Glutamatergic neuron (in vitro differentiated cells): ENCODE results near the gene SLC6A6. TPM values are rescaled to one million over a fixed set of nuclear protein-coding genes. Genes with fewer than 3 reads are reported as not detected.

Source experiments
- DNase-seq: peaks from one replicate; pipeline ENCODE4 v3.0.0; 2022
- H3K27ac Mint-ChIP-seq: one replicate; pipeline ENCODE4 v1.8.0; 2020; ENCODE audit warnings: mild to moderate bottlenecking, mixed read lengths, inconsistent platforms; ENCODE audit not compliant: unreplicated experiment
- H3K27me3 Mint-ChIP-seq: one replicate; pipeline ENCODE4 v1.8.0; 2020; ENCODE audit warnings: mild to moderate bottlenecking, moderate library complexity, mixed read lengths, inconsistent platforms; ENCODE audit not compliant: unreplicated experiment
- H3K36me3 Mint-ChIP-seq: one replicate; pipeline ENCODE4 v1.8.0; 2020; ENCODE audit warnings: mild to moderate bottlenecking, mixed read lengths, inconsistent platforms; ENCODE audit not compliant: unreplicated experiment
- H3K4me1 Mint-ChIP-seq: one replicate; pipeline ENCODE4 v1.8.0; 2020; ENCODE audit warnings: mild to moderate bottlenecking, low read depth, mixed read lengths, inconsistent platforms; ENCODE audit not compliant: unreplicated experiment
- H3K4me3 Mint-ChIP-seq: one replicate; pipeline ENCODE4 v1.8.0; 2020; ENCODE audit warnings: mild to moderate bottlenecking, mixed read lengths, inconsistent platforms; ENCODE audit not compliant: unreplicated experiment
- H3K9me3 Mint-ChIP-seq: one replicate; pipeline ENCODE4 v1.8.0; 2020; ENCODE audit warnings: mild to moderate bottlenecking, moderate library complexity, mixed read lengths, inconsistent platforms; ENCODE audit not compliant: unreplicated experiment
- CTCF ChIP-seq: fragments of 200-600 bp; sonication (generic); IDR thresholded peaks from one replicate; pipeline ENCODE4 v1.5.0; 2021; ENCODE audit not compliant: partially characterized antibody, unreplicated experiment
- total RNA-seq: library from RNA; stranded (reverse); fragmentation: NEBNext Ultra II Directional; extraction: Animal tissue kit (Norgen Biotek cat#: 25700); gene quantifications from one replicate; pipeline ENCODE4 v1.2.1, GENCODE V29; 2021; ENCODE audit not compliant: unreplicated experiment

SLC6A6 gene
- total RNA-seq, 1 donor from 2014 or later: 21.9 TPM

DNA sequence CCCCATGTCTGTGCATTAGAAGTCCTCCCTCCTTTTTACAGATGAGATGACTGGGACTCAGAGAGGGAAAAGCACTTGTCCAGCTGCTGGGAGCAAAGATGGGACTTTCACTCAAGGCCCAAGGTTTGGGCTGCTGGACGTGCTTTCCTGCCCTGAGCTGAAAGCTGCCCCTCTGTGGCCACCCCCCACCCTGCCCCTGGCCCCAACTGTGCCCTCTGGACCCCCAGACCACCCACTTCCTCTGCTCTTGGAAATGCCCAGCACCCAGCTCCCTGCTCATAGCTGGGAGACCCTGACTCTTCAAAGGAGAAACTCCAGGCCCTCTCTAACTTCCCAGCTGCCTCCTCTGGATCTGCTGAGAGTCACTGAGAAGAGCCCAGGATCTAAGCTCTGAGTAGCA, 117.0 kb downstream of the SLC6A6 start:
- DNase-seq: peak; percentile 4
- Mint-ChIP-seq H3K4me1 (no peaks in the 10 kb centered on the region), H3K9me3 (peaks cover 1% of the 10 kb centered on the region), H3K36me3 (peaks cover 8% of the 10 kb centered on the region), H3K27ac (no peak overlapping the region), H3K4me3 (no peak overlapping the region), H3K27me3 (peaks cover 8% of the 10 kb centered on the region)
- TF ChIP-seq CTCF: no peak

DNA sequence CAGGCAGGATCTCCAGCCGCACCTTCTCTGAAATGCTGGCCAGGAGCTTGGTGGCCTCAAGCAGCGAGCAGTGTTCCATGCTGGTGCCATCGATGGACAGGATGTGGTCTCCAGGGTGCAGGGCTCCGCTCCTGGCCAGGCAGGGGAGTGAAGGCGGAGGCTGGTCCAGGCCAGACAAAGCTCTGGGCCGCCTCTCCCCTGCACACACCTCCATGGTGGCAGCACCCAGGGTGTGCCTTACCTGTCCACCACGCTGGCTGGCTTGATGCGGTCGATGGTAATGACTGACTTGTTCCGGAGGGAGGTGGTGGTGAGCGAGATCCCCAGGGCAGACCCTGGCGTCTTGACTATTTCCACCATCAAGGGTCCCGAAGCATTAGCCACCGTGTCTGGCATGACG, 117.7 kb downstream of the SLC6A6 start:
- Mint-ChIP-seq H3K4me3 (no peak overlapping the region), H3K27ac (no peak overlapping the region), H3K9me3 (peaks cover 1% of the 10 kb centered on the region), H3K4me1 (no peaks in the 10 kb centered on the region), H3K36me3 (peaks cover 8% of the 10 kb centered on the region), H3K27me3 (peaks cover 6% of the 10 kb centered on the region)
- TF ChIP-seq CTCF: no peak
- peak; percentile 12 for DNase-seq

- Mint-ChIP-seq H3K27ac (no peak overlapping the region), H3K9me3 (peaks cover 1% of the 10 kb centered on the region), H3K36me3 (peaks cover 8% of the 10 kb centered on the region), H3K4me1 (no peaks in the 10 kb centered on the region), H3K27me3 (peaks cover 6% of the 10 kb centered on the region), H3K4me3 (no peak overlapping the region)
- peak; percentile 3 for DNase-seq
- TF ChIP-seq CTCF: no peak
These were observed 118.6 kb downstream of the SLC6A6 start for GRCh38 chr3:14520967-14521366.

DNA sequence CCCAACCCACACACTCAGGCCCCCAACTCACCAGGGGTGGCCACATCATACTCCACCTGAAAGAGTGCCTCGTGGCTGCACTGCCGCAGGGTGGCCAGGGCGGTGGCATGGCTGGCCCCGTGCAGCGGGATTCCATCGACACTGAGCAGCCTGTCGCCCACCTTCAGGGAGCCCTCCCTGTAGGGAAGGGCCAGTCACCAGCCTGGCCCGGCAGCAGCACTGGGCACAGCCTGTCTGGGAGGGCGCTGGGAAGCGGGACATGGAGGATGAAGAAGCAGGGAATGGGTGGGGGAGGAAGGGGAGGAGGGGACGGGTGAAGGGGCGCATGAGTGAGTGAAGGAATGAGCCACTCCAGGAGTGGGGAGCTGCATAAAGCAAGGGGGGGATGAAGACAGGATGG, 119.2 kb downstream of the SLC6A6 start:
- H3K4me3 Mint-ChIP-seq: no peak overlapping the region
- H3K36me3 Mint-ChIP-seq: peaks cover 8% of the 10 kb centered on the region
- H3K9me3 Mint-ChIP-seq: peaks cover 1% of the 10 kb centered on the region
- peaks cover 6% of the 10 kb centered on the region for H3K27me3 Mint-ChIP-seq
- peak; percentile 6 for DNase-seq
- no peaks in the 10 kb centered on the region for H3K4me1 Mint-ChIP-seq
- H3K27ac Mint-ChIP-seq: no peak overlapping the region
- TF ChIP-seq CTCF: no peak

DNA sequence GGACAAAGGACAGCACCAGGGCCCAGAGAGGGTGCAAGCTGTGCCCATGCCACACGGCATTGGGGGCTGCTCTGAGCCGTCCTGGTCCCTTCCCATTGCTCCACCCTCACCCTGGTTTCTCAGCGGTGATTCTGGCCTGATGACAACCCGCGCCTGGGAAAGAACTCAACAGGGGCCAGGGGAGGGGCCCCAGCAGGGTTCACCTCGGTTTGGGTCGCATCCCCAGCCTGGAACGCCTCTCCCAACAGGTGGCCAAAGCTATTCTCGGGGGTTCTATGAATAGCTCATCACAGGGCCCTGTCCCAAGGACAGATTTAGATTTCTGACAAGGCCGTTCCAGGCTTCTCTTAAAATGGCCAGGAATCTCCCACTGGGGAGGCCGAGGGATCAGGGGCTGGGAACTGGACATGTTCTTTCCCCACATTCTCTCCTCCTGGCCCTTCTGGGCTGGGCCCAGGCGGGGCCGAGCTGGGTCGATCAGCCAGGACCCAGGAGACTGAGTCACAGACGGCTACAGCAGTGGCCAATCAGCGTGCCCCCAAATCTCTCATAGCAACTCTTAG, 119.8 kb downstream of the SLC6A6 start:
- peaks cover 8% of the 10 kb centered on the region for H3K36me3 Mint-ChIP-seq
- no peak overlapping the region for H3K4me3 Mint-ChIP-seq
- no peaks in the 10 kb centered on the region for H3K4me1 Mint-ChIP-seq
- H3K9me3 Mint-ChIP-seq: peaks cover 1% of the 10 kb centered on the region
- TF ChIP-seq CTCF: no peak
- H3K27ac Mint-ChIP-seq: no peak overlapping the region
- peak; percentile 10 for DNase-seq
- peaks cover 6% of the 10 kb centered on the region for H3K27me3 Mint-ChIP-seq
